H1 (cell line): ENCODE results near the gene CHRNG. TPM values are rescaled to one million over a fixed set of nuclear protein-coding genes. Genes with fewer than 3 reads are reported as not detected.
A peak's percentile ranks its signal among the peaks of the same experiment; 100 is the strongest.

ENCODE experiments used
- CTCF ChIA-PET: fragments of 300-600 bp; sonication (Branson Sonifier 250); formaldehyde crosslinking; loops from one replicate; lab custom pipeline; 2021; ENCODE audit not compliant: partially characterized antibody; lab: Charles Lee
- POLR2A ChIA-PET: fragments of 300-600 bp; sonication (Branson Sonifier 250); formaldehyde crosslinking; loops from one replicate; lab custom pipeline; 2021; ENCODE audit warnings: inconsistent platforms; ENCODE audit not compliant: partially characterized antibody; lab: Charles Lee
- DNase-seq, 2 experiments: peaks; one replicate each; pipeline versions ENCODE4 v3.0.0 to v3.0.0-alpha.2; 2010 to 2022; ENCODE audit warnings: low spot score in 2 of 2, low read depth in 1 of 2, mixed read lengths in 1 of 2
- FAIRE-seq: peaks from 2 replicates; lab custom pipeline; 2011; peaks lifted over from hg19 to GRCh38; lab: Jason Lieb, UNC
- H2AFZ ChIP-seq: 2 replicates; pipeline ENCODE4 v1.8.1; 2012; ENCODE audit warnings: low read length, inconsistent platforms
- H2AK5ac ChIP-seq: 2 replicates; pipeline ENCODE4 v1.6.1; 2013; ENCODE audit warnings: low read depth, low read length
- H2BK120ac ChIP-seq: replicated peaks from 2 replicates; pipeline ENCODE3; 2013; ENCODE audit warnings: low read depth, low read length, inconsistent platforms
- H2BK12ac ChIP-seq: 2 replicates; pipeline ENCODE4 v1.6.1; 2013; ENCODE audit warnings: low read depth, low read length
- H2BK15ac ChIP-seq: 2 replicates; pipeline ENCODE4 v1.6.1; 2013; ENCODE audit warnings: low read length
- H2BK20ac ChIP-seq: 2 replicates; pipeline ENCODE4 v1.6.1; 2013; ENCODE audit warnings: low read length
- H2BK5ac ChIP-seq: 2 replicates; pipeline ENCODE4 v1.6.1; 2013; ENCODE audit warnings: low read depth, low read length
- H3K14ac ChIP-seq: 2 replicates; pipeline ENCODE4 v1.6.1; 2013; ENCODE audit warnings: inconsistent platforms; ENCODE audit not compliant: insufficient read length
- H3K18ac ChIP-seq: 2 replicates; pipeline ENCODE4 v1.6.1; 2013; ENCODE audit warnings: low read length; ENCODE audit errors: extremely low read depth
- H3K23ac ChIP-seq: 2 replicates; pipeline ENCODE4 v1.6.1; 2013; ENCODE audit warnings: inconsistent platforms; ENCODE audit not compliant: insufficient read length
- H3K23me2 ChIP-seq: 2 replicates; pipeline ENCODE4 v1.6.1; 2013; ENCODE audit warnings: low read depth, low read length
- H3K27ac ChIP-seq: 2 replicates; pipeline ENCODE4 v1.6.1; 2011; ENCODE audit warnings: low read depth, low read length, inconsistent platforms
- H3K27me3 ChIP-seq, 4 experiments: replicated peaks in 1 of 4; 1 replicate in 1 of 4; 2 replicates in 3 of 4; pipeline versions ENCODE4 v1.6.1 to v1.8.1; 2011 to 2013; ENCODE audit warnings: low read length in 3 of 4, mild to moderate bottlenecking in 3 of 4, inconsistent platforms in 2 of 4, mixed read lengths in 2 of 4, moderate library complexity in 1 of 4; ENCODE audit not compliant: control insufficient read depth in 3 of 4, insufficient read depth in 3 of 4; ENCODE audit errors: extremely low read depth in 1 of 4
- H3K36me3 ChIP-seq, 4 experiments: 2 replicates each; pipeline versions ENCODE4 v1.6.1 to v1.8.1; 2011 to 2013; ENCODE audit warnings: mild to moderate bottlenecking in 4 of 4, low read length in 3 of 4, moderate library complexity in 2 of 4, control low read depth in 1 of 4, inconsistent platforms in 1 of 4; ENCODE audit not compliant: insufficient read depth in 4 of 4, control insufficient read depth in 2 of 4
- H3K4ac ChIP-seq: replicated peaks from 2 replicates; pipeline ENCODE3; 2013; ENCODE audit warnings: low read length, low read depth, mixed read lengths, inconsistent platforms; ENCODE audit not compliant: insufficient read length
- H3K4me1 ChIP-seq, 4 experiments: replicated peaks in 1 of 4; 1 replicate in 1 of 4; 2 replicates in 3 of 4; pipeline versions ENCODE4 v1.6.1 to v1.8.1; 2011 to 2013; ENCODE audit warnings: low read length in 3 of 4, inconsistent platforms in 2 of 4, mixed read lengths in 1 of 4; ENCODE audit not compliant: insufficient read depth in 4 of 4, control insufficient read depth in 3 of 4
- H3K4me2 ChIP-seq, 2 experiments: 2 replicates each; pipeline versions ENCODE4 v1.6.1 to v1.8.1; 2011 to 2013; ENCODE audit warnings: low read depth in 2 of 2, low read length in 2 of 2, control low read depth in 1 of 2, inconsistent platforms in 1 of 2, mild to moderate bottlenecking in 1 of 2; ENCODE audit not compliant: insufficient read depth in 1 of 2
- H3K4me3 ChIP-seq, 4 experiments: fragments of 200-600, 300-600 bp in 1 of 4; sonication (generic), shearing (Covaris generic), sonication (Bioruptor Twin) in 1 of 4; 2 replicates each; pipeline versions ENCODE4 v1.5.1 to v1.8.1; 2011 to 2016; ENCODE audit warnings: low read length in 4 of 4, low read depth in 3 of 4, control low read depth in 2 of 4, inconsistent platforms in 2 of 4, mild to moderate bottlenecking in 2 of 4, mixed read lengths in 1 of 4, moderate library complexity in 1 of 4; ENCODE audit not compliant: insufficient read depth in 2 of 4; ENCODE audit errors: extremely low read depth in 1 of 4
- H3K56ac ChIP-seq: replicated peaks from 2 replicates; pipeline ENCODE3; 2013; ENCODE audit warnings: low read depth, mild to moderate bottlenecking, mixed read lengths, low read length, inconsistent platforms; ENCODE audit not compliant: insufficient read length
- H3K79me1 ChIP-seq: 2 replicates; pipeline ENCODE4 v1.6.1; 2013; ENCODE audit warnings: low read depth, low read length, control low read depth
- H3K79me2 ChIP-seq, 2 experiments: 2 replicates each; pipeline versions ENCODE4 v1.6.1 to v1.8.1; 2012 to 2013; ENCODE audit warnings: low read length in 2 of 2, mild to moderate bottlenecking in 2 of 2, inconsistent platforms in 1 of 2; ENCODE audit not compliant: insufficient read depth in 2 of 2, control insufficient read depth in 1 of 2
- H3K9ac ChIP-seq, 4 experiments: replicated peaks in 1 of 4; 1 replicate in 1 of 4; 2 replicates in 3 of 4; pipeline versions ENCODE4 v1.6.1 to v1.8.1; 2011 to 2013; ENCODE audit warnings: low read depth in 3 of 4, low read length in 3 of 4, control low read depth in 2 of 4, mild to moderate bottlenecking in 2 of 4, moderate library complexity in 2 of 4, inconsistent platforms in 1 of 4; ENCODE audit errors: extremely low read depth in 1 of 4
- H3K9me3 ChIP-seq, 2 experiments: 2 replicates each; pipeline versions ENCODE4 v1.6.1 to v1.8.1; 2012 to 2013; ENCODE audit warnings: mild to moderate bottlenecking in 2 of 2, moderate library complexity in 2 of 2, control low read depth in 1 of 2, inconsistent platforms in 1 of 2, low read depth in 1 of 2, low read length in 1 of 2, mixed read lengths in 1 of 2; ENCODE audit not compliant: insufficient read depth in 2 of 2
- H4K20me1 ChIP-seq, 2 experiments: replicated peaks in 1 of 2; 2 replicates each; pipeline versions ENCODE3 to v1.8.1; 2011 to 2013; ENCODE audit warnings: inconsistent platforms in 2 of 2, low read length in 2 of 2, mild to moderate bottlenecking in 1 of 2; ENCODE audit not compliant: insufficient read depth in 2 of 2, control insufficient read depth in 1 of 2
- H4K5ac ChIP-seq: 2 replicates; pipeline ENCODE4 v1.6.1; 2013; ENCODE audit warnings: low read length, low read depth, mixed read lengths, inconsistent platforms; ENCODE audit not compliant: insufficient read length
- H4K8ac ChIP-seq: 2 replicates; pipeline ENCODE4 v1.8.0; 2013; ENCODE audit warnings: mild to moderate bottlenecking, moderate library complexity, low read length, inconsistent platforms; ENCODE audit not compliant: insufficient read depth; ENCODE audit errors: extremely low read depth
- H4K91ac ChIP-seq: replicated peaks from 2 replicates; pipeline ENCODE3; 2013; ENCODE audit warnings: low read length, mixed read lengths, inconsistent platforms; ENCODE audit not compliant: insufficient read length
- HDAC6 ChIP-seq: IDR thresholded peaks from one replicate; pipeline ENCODE4 v1.7.1; 2012; ENCODE audit warnings: low read depth, mild to moderate bottlenecking, inconsistent platforms, low read length, moderate library complexity
- KDM1A ChIP-seq: fragments of 200-600, 300-600 bp; sonication (generic); IDR thresholded peaks from 2 replicates; pipeline ENCODE4 v1.7.1; 2016; ENCODE audit warnings: mild to moderate bottlenecking, low read length, borderline replicate concordance
- NANOG ChIP-seq: IDR thresholded peaks from 2 replicates; pipeline ENCODE4 v1.6.1; 2011; ENCODE audit warnings: low read length, low read depth, mild to moderate bottlenecking, inconsistent platforms; ENCODE audit not compliant: insufficient read depth, poor library complexity, severe bottlenecking
- NRF1 ChIP-seq: IDR thresholded peaks from 2 replicates; pipeline ENCODE4 v1.6.1; 2011; ENCODE audit warnings: mild to moderate bottlenecking, low read depth, low read length, improper control_type of control experiment
- RFX5 ChIP-seq: IDR thresholded peaks from 2 replicates; pipeline ENCODE4 v1.6.1; 2011; ENCODE audit warnings: low read depth, low read length, improper control_type of control experiment, borderline replicate concordance
- SRF ChIP-seq: IDR thresholded peaks from 2 replicates; pipeline ENCODE4 v1.6.1; 2011; ENCODE audit warnings: mild to moderate bottlenecking, low read depth, low read length, moderate library complexity
- SUZ12 ChIP-seq: fragments of 200-600 bp; sonication (generic); IDR thresholded peaks from 2 replicates; pipeline ENCODE4 v1.6.1; 2012; ENCODE audit warnings: mild to moderate bottlenecking, inconsistent platforms, low read length, moderate library complexity, mixed read lengths
- TEAD4 ChIP-seq: IDR thresholded peaks from 2 replicates; pipeline ENCODE4 v1.6.1; 2012; ENCODE audit warnings: low read depth, low read length, inconsistent platforms, mixed read lengths
- WGBS, 2 experiments: shearing (Covaris generic) in 1 of 2; methylation state at CpG; one replicate each; pipeline versions ENCODE4 v1.1.6 to v1.1.7; 2013 to 2015; ENCODE audit warnings: low lambda C conversion rate in 2 of 2, mixed read lengths in 2 of 2, inconsistent platforms in 1 of 2, low coverage in 1 of 2, missing lambda C conversion rate in 1 of 2; ENCODE audit not compliant: insufficient replicate concordance in 2 of 2, insufficient coverage in 1 of 2, insufficient read length in 1 of 2; ENCODE audit errors: extremely low coverage in 1 of 2, missing lambda C conversion rate in 1 of 2; 5-methylcytosine and 5-hydroxymethylcytosine counted together
- polyA plus RNA-seq, 7 experiments: library from polyadenylated mRNA; depleted of rRNA in 3 of 7; stranded (reverse) in 5 of 7; unstranded in 2 of 7; fragments of >200 nt in 5 of 7; fragments of 200-250 nt in 2 of 7; gene quantifications; 1 replicate in 5 of 7; 2 replicates in 1 of 7; 4 replicates in 1 of 7; pipeline versions ENCODE4 v1.2.1 to v1.2.3, GENCODE V29; 2011 to 2013; ENCODE audit warnings: missing spikeins in 2 of 7, mixed read lengths in 2 of 7
- total RNA-seq: library from RNA; stranded (reverse); fragmentation: NEBNext Ultra II Directional; extraction: Animal tissue kit (Norgen Biotek cat#: 25700); gene quantifications from 2 replicates; pipeline ENCODE4 v1.2.1, GENCODE V29; 2021
- TF ChIP-seq, protein P1 (sequence below), 3 experiments: IDR thresholded peaks; 1 replicate in 2 of 3; 2 replicates in 1 of 3; pipeline versions ENCODE4 v1.5.1 to v1.6.1; 2011; ENCODE audit warnings: low read length in 3 of 3, mild to moderate bottlenecking in 3 of 3, inconsistent platforms in 2 of 3, low read depth in 1 of 3, moderate library complexity in 1 of 3; ENCODE audit not compliant: insufficient read depth in 1 of 3; ENCODE audit errors: control extremely low read depth in 1 of 3

Gene CHRNG
- total and polyA plus RNA-seq, 2 of the 8 experiments (the other 6 are each of a cell fraction or from before 2014, with no cell fraction given) = 0.05 TPM; not detected in 1

DNA sequence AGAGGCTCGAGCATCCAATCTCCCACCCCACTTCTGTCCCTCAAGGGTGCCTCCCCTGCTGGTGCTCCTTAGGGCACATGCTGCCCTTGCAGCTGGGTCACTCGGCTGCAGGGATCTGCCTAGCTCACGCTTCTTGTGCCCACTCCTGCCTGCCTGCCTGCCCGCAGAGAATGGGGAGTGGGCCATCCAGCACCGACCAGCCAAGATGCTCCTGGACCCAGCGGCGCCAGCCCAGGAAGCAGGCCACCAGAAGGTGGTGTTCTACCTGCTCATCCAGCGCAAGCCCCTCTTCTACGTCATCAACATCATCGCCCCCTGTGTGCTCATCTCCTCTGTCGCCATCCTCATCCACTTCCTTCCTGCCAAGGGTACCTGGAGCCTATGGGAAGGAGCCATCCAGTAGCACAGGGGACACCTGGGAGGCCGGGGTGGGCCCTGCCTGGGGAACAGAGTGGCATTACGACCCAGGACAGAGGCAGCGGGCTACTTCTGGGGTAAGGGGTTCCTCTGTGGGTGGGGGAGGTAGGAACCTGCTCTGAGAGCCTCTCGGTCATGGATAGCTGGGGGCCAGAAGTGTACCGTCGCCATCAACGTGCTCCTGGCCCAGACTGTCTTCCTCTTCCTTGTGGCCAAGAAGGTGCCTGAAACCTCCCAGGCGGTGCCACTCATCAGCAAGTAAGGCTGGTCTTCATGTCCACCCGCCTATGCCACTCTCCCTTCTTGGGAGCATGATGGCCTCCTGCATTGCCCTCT, 3.4 kb downstream of the CHRNG start:
- ChIA-PET POLR2A (interaction anchor here (4.0 kb wide), 1 partner anchor 8 kb away, joined by 24 read pairs; the partner anchor contains the start of genes EIF4E2 and TIGD1), CTCF (interaction anchor here (0.6 to 1.6 kb wide), 4 partner anchors 20 to 84 kb away, joined by 3 to 4 read pairs (median 4); no protein-coding TSS in a partner anchor)
- no peak overlapping the region for H3K23ac ChIP-seq
- no peak overlapping the region for H4K91ac ChIP-seq
- no peak overlapping the region for H3K4me3 ChIP-seq
- H4K5ac ChIP-seq = no peak overlapping the region
- H4K8ac ChIP-seq = no peak overlapping the region
- H3K18ac ChIP-seq = no peak overlapping the region
- peaks cover 0 to 15% (median 10%) of the 10 kb centered on the region in 4 experiments; a peak in 6 of 7 replicates for H3K4me1 ChIP-seq
- H3K27ac ChIP-seq = no peak overlapping the region
- no peak overlapping the region for H2BK15ac ChIP-seq
- DNase-seq (peak in 1 of 2 experiments; percentile 39), FAIRE-seq (no peak)
- no peak overlapping the region for H2BK5ac ChIP-seq
- H3K79me1 ChIP-seq = peaks cover 5% of the 10 kb centered on the region; the same call in 1 of the 2 replicates
- no peak overlapping the region for H3K9ac ChIP-seq
- H3K36me3 ChIP-seq = peaks cover 0 to 9% (median under 1%) of the 10 kb centered on the region in 4 experiments; a peak in 2 of 8 replicates
- H2AFZ ChIP-seq = no peak overlapping the region
- H3K4ac ChIP-seq = no peak overlapping the region
- no peaks in the 10 kb centered on the region for H3K27me3 ChIP-seq
- no peak overlapping the region for H2AK5ac ChIP-seq
- no peak overlapping the region for H3K4me2 ChIP-seq
- H3K56ac ChIP-seq = no peak overlapping the region
- H3K14ac ChIP-seq = no peak overlapping the region
- no peak overlapping the region for H2BK20ac ChIP-seq
- 93% methylated on average over 18 of the region's 20 CpGs; no CpG with 5 or more reads in 1 of the 2 experiments for WGBS, 2 experiments
- H4K20me1 ChIP-seq = peaks cover 4 to 9% of the 10 kb centered on the region in 2 experiments
- H3K79me2 ChIP-seq = peaks cover 0 to 12% of the 10 kb centered on the region in 2 experiments; a peak in 2 of 4 replicates
- H2BK120ac ChIP-seq = no peak overlapping the region
- no peaks in the 10 kb centered on the region for H3K9me3 ChIP-seq
- no peak overlapping the region for H2BK12ac ChIP-seq
- H3K23me2 ChIP-seq = 0 out of 2 replicates have a peak, but pooled peaks cover 1% of the 10 kb centered on the region
- TF ChIP-seq RFX5 = no peak
- TF ChIP-seq TEAD4 = no peak
- TF ChIP-seq, protein P1, sequence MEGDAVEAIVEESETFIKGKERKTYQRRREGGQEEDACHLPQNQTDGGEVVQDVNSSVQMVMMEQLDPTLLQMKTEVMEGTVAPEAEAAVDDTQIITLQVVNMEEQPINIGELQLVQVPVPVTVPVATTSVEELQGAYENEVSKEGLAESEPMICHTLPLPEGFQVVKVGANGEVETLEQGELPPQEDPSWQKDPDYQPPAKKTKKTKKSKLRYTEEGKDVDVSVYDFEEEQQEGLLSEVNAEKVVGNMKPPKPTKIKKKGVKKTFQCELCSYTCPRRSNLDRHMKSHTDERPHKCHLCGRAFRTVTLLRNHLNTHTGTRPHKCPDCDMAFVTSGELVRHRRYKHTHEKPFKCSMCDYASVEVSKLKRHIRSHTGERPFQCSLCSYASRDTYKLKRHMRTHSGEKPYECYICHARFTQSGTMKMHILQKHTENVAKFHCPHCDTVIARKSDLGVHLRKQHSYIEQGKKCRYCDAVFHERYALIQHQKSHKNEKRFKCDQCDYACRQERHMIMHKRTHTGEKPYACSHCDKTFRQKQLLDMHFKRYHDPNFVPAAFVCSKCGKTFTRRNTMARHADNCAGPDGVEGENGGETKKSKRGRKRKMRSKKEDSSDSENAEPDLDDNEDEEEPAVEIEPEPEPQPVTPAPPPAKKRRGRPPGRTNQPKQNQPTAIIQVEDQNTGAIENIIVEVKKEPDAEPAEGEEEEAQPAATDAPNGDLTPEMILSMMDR (IDR thresholded peaks at IDR 0.05; ENCODE audit: control extremely low read depth in 1 of 3, insufficient read depth in 1 of 3, low read depth in 1 of 3, low read length in 3 of 3) = no peak
- TF ChIP-seq SUZ12 = no peak
- TF ChIP-seq NANOG = no peak
- no peak for TF ChIP-seq KDM1A
- no peak for TF ChIP-seq HDAC6
- no peak for TF ChIP-seq SRF
- no peak for TF ChIP-seq NRF1
